Measurements from ENCODE around the gene STOML3. TPM values are rescaled to one million over a fixed set of nuclear protein-coding genes. Genes with fewer than 3 reads are reported as not detected.

The STOML3 gene
- total RNA-seq, 4 donors from 2014 or later = 0.27 to 0.35 (median 0.29) TPM; not detected in 1

GRCh38 chr13:38950987-38951386 is 39.6 kb downstream of the STOML3 start:
- intact Hi-C loops (cut with DNase I; ENCODE audit: low total_unique reads) = no loop called here
- DNase-seq = no peak
- TF ChIP-seq CTCF (IDR thresholded peaks at IDR 0.05) (no peak), POLR2A (IDR thresholded peaks at IDR 0.05) (no peak)

GRCh38 chr13:38947054-38947453 is 43.6 kb downstream of the STOML3 start:
- DNase-seq = no peak
- no peak overlapping the region for H3K27ac ChIP-seq
- intact Hi-C loops (cut with DNase I; ENCODE audit: low total_unique reads) = no loop called here
- H3K9me3 ChIP-seq = no peaks in the 10 kb centered on the region
- no peaks in the 10 kb centered on the region for H3K36me3 ChIP-seq
- no peaks in the 10 kb centered on the region for H3K27me3 ChIP-seq
- H3K4me1 ChIP-seq = no peaks in the 10 kb centered on the region
- no peak overlapping the region for H3K4me3 ChIP-seq
- TF ChIP-seq CTCF (IDR thresholded peaks at IDR 0.05) (no peak), POLR2A (IDR thresholded peaks at IDR 0.05) (no peak)

More at GRCh38 chr13:38950987-38951386, 39.6 kb downstream of the STOML3 start:
- Histone ChIP-seq H3K4me3 (no peak overlapping the region), H3K4me1 (no peaks in the 10 kb centered on the region), H3K9me3 (no peaks in the 10 kb centered on the region), H3K27ac (no peak overlapping the region), H3K27me3 (no peaks in the 10 kb centered on the region), H3K36me3 (no peaks in the 10 kb centered on the region)

- no peak overlapping the region for H3K27ac ChIP-seq
- H3K27me3 ChIP-seq = no peaks in the 10 kb centered on the region
- no peak for DNase-seq
- H3K4me3 ChIP-seq = no peak overlapping the region
- intact Hi-C loops (cut with DNase I; ENCODE audit: low total_unique reads) = no loop called here
- no peaks in the 10 kb centered on the region for H3K4me1 ChIP-seq
- H3K36me3 ChIP-seq = no peaks in the 10 kb centered on the region
- TF ChIP-seq POLR2A (IDR thresholded peaks at IDR 0.05) (no peak), CTCF (IDR thresholded peaks at IDR 0.05) (no peak)
- H3K9me3 ChIP-seq = no peaks in the 10 kb centered on the region
These were observed 46.4 kb downstream of the STOML3 start for GRCh38 chr13:38944219-38944618.

GRCh38 chr13:38943231-38943630 is 47.4 kb downstream of the STOML3 start:
- no peak for TF ChIP-seq POLR2A (IDR thresholded peaks at IDR 0.05)
- no peak for TF ChIP-seq CTCF (IDR thresholded peaks at IDR 0.05)
- no peak for DNase-seq
- Histone ChIP-seq H3K36me3 (no peaks in the 10 kb centered on the region), H3K9me3 (no peaks in the 10 kb centered on the region), H3K4me1 (no peaks in the 10 kb centered on the region), H3K4me3 (no peak overlapping the region), H3K27me3 (no peaks in the 10 kb centered on the region), H3K27ac (no peak overlapping the region)
- intact Hi-C loops (cut with DNase I; ENCODE audit: low total_unique reads) = no loop called here

GRCh38 chr13:38941353-38941945 is 49.2 kb downstream of the STOML3 start:
- DNase-seq = no peak
- Histone ChIP-seq H3K27me3 (no peaks in the 10 kb centered on the region), H3K36me3 (no peaks in the 10 kb centered on the region), H3K9me3 (no peaks in the 10 kb centered on the region), H3K4me1 (no peaks in the 10 kb centered on the region), H3K4me3 (no peak overlapping the region), H3K27ac (no peak overlapping the region)
- TF ChIP-seq POLR2A (IDR thresholded peaks at IDR 0.05) (no peak), CTCF (IDR thresholded peaks at IDR 0.05) (no peak)
- intact Hi-C loops (cut with DNase I; ENCODE audit: low total_unique reads) = no loop called here
